GM23338 (cell line): ENCODE data around the gene CLHC1.

Source experiments
- CREB1 ChIP-seq: fragments of 250-450 bp; sonication (Bioruptor Pico); IDR thresholded peaks from 2 replicates; pipeline ENCODE4 v1.5.0; 2020; ENCODE audit warnings: low read depth, mild to moderate bottlenecking, moderate library complexity
- CTCF ChIP-seq, 2 experiments: fragments of 200-600 bp in 1 of 2; sonication (generic) in 1 of 2; conservative IDR thresholded peaks; 2 replicates each; pipeline versions ENCODE4 v1.5.1 to v1.6.1; 2016 to 2017; ENCODE audit warnings: antibody characterized with exemption in 2 of 2, low read depth in 2 of 2, mild to moderate bottlenecking in 2 of 2, moderate library complexity in 1 of 2
- ETS1 ChIP-seq: IDR thresholded peaks from 2 replicates; pipeline ENCODE4 v1.6.1; 2016; ENCODE audit warnings: antibody characterized with exemption
- EZH2 ChIP-seq: fragments of 200-600 bp; sonication (generic); IDR thresholded peaks from one replicate; pipeline ENCODE4 v1.8.0; 2017; ENCODE audit warnings: antibody characterized with exemption, mild to moderate bottlenecking, low read depth; ENCODE audit not compliant: unreplicated experiment
- EZH2phosphoT487 ChIP-seq: fragments of 200-600 bp; sonication (generic); IDR thresholded peaks from one replicate; pipeline ENCODE4 v1.8.1; 2018; ENCODE audit warnings: antibody characterized with exemption; ENCODE audit not compliant: unreplicated experiment
- JUNB ChIP-seq: IDR thresholded peaks from one replicate; pipeline ENCODE4 v1.6.1; 2016; ENCODE audit warnings: antibody characterized with exemption; ENCODE audit not compliant: unreplicated experiment
- NANOG ChIP-seq: IDR thresholded peaks from 2 replicates; pipeline ENCODE4 v1.6.1; 2016; ENCODE audit warnings: antibody characterized with exemption, borderline replicate concordance
- POLR2AphosphoS5 ChIP-seq: IDR thresholded peaks from 2 replicates; pipeline ENCODE4 v1.6.1; 2016; ENCODE audit warnings: antibody characterized with exemption, low read depth
- STAT1 ChIP-seq: IDR thresholded peaks from one replicate; pipeline ENCODE4 v1.6.1; 2016; ENCODE audit warnings: antibody characterized with exemption; ENCODE audit not compliant: unreplicated experiment
- ZNF114 ChIP-seq: fragments of 250-450 bp; sonication (Bioruptor Pico); IDR thresholded peaks from 2 replicates; pipeline ENCODE4 v1.5.0; 2020; ENCODE audit warnings: mild to moderate bottlenecking, moderate library complexity
- ZNF331 ChIP-seq: fragments of 250-450 bp; sonication (Bioruptor Pico); IDR thresholded peaks from 2 replicates; pipeline ENCODE4 v1.5.0; 2020; ENCODE audit warnings: low read depth, mild to moderate bottlenecking, moderate library complexity
- ZNF462 ChIP-seq: fragments of 250-450 bp; sonication (Bioruptor Pico); IDR thresholded peaks from 2 replicates; pipeline ENCODE4 v1.5.0; 2020; ENCODE audit warnings: mild to moderate bottlenecking, moderate library complexity
- TF ChIP-seq, protein P1 (sequence below): IDR thresholded peaks from one replicate; pipeline ENCODE4 v1.6.1; 2018; ENCODE audit warnings: antibody characterized with exemption; ENCODE audit not compliant: unreplicated experiment

DNA sequence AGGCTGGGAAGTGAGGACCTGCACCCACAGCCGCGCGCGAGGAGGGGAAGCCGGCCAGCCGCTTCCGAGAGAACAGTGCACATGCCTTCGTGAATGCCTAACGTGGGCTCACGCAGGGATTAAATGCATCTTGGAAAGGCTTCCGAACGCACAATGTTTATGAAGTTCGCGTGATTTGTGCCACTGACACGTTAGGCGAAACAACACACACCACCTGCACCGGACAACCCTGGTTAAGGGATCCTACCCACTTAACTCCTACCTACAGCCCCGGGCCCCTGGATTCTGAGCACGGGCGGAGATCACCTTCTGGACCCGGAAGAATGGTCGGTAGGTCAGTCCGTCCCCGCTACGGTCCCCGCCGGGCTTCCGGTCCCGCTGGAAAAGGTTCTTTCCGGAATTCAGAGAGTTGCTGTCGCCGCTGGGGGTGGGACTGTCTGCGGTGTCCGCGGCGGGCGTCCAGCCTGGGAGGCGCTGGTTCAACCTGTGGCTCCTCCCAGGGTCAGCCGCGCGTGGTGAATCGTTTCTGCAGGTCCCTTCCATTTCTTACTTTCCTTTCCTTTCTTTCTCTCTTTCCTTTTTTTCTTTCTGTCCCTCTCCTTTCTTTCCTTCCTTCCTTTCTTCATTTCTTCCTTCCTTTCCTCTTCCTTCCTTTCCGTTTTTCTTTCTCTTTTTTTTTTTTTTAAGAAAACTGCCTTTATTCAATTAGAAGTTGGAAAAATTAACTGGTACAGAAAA lies 37.0 kb upstream of the CLHC1 start, which contains the start of gene MTIF2:
- TF ChIP-seq CTCF (conservative IDR thresholded peaks at IDR 0.05; ENCODE audit: low read depth in 2 of 2) (no peak; a peak in 1 of 4 replicates), EZH2 (no peak), CREB1 (CRISPR knock-in tag) (peak; percentile 47), ZNF114 (CRISPR knock-in tag) (no peak), EZH2phosphoT487 (no peak), POLR2AphosphoS5 (peak; percentile 84), JUNB (no peak), NANOG (no peak), ETS1 (peak; percentile 87), ZNF331 (CRISPR knock-in tag) (no peak), ZNF462 (CRISPR knock-in tag) (no peak), STAT1 (peak; percentile 42)
- TF ChIP-seq, protein P1, sequence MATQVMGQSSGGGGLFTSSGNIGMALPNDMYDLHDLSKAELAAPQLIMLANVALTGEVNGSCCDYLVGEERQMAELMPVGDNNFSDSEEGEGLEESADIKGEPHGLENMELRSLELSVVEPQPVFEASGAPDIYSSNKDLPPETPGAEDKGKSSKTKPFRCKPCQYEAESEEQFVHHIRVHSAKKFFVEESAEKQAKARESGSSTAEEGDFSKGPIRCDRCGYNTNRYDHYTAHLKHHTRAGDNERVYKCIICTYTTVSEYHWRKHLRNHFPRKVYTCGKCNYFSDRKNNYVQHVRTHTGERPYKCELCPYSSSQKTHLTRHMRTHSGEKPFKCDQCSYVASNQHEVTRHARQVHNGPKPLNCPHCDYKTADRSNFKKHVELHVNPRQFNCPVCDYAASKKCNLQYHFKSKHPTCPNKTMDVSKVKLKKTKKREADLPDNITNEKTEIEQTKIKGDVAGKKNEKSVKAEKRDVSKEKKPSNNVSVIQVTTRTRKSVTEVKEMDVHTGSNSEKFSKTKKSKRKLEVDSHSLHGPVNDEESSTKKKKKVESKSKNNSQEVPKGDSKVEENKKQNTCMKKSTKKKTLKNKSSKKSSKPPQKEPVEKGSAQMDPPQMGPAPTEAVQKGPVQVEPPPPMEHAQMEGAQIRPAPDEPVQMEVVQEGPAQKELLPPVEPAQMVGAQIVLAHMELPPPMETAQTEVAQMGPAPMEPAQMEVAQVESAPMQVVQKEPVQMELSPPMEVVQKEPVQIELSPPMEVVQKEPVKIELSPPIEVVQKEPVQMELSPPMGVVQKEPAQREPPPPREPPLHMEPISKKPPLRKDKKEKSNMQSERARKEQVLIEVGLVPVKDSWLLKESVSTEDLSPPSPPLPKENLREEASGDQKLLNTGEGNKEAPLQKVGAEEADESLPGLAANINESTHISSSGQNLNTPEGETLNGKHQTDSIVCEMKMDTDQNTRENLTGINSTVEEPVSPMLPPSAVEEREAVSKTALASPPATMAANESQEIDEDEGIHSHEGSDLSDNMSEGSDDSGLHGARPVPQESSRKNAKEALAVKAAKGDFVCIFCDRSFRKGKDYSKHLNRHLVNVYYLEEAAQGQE = peak; percentile 20
